ENCODE data around the gene CORO2A. TPM values are rescaled to one million over a fixed set of nuclear protein-coding genes. Genes with fewer than 3 reads are reported as not detected.
A peak's percentile ranks its signal among the peaks of the same experiment; 100 is the strongest.

CORO2A gene
- total and polyA plus RNA-seq, 2 of the 13 experiments (the other 11 are each of a cell fraction or from before 2014, with no cell fraction given), result 14.4 to 15.3 TPM

GRCh38 chr9:98118640-98119601 is 73.5 kb downstream of the CORO2A start, which contains the start of gene TRIM14 (continued):
- no peak for TF ChIP-seq DNMT3B (CRISPR knock-in tag; conservative IDR thresholded peaks at IDR 0.05)
- TF ChIP-seq ZBTB21 (CRISPR knock-in tag; IDR thresholded peaks at IDR 0.05), result no peak
- TF ChIP-seq TEF (CRISPR knock-in tag; IDR thresholded peaks at IDR 0.05), result no peak
- TF ChIP-seq CCDC6 (CRISPR knock-in tag; IDR thresholded peaks at IDR 0.05), result no peak
- TF ChIP-seq GMEB2 (CRISPR knock-in tag; IDR thresholded peaks at IDR 0.05; ENCODE audit: low read depth), result no peak
- no peak for TF ChIP-seq PRPF4 (IDR thresholded peaks at IDR 0.05; ENCODE audit: low read depth, low read length, poor library complexity, severe bottlenecking)
- TF ChIP-seq EED (CRISPR knock-in tag; IDR thresholded peaks at IDR 0.05), result no peak
- TF ChIP-seq THRA (CRISPR knock-in tag; IDR thresholded peaks at IDR 0.05; ENCODE audit: borderline replicate concordance), result peak; percentile 3; the same call in 1 of the 2 replicates
- TF ChIP-seq PHF21A (CRISPR knock-in tag; IDR thresholded peaks at IDR 0.05), result peak; percentile 67
- peak; percentile 26; the same call in 1 of the 2 replicates for TF ChIP-seq ETV5 (CRISPR knock-in tag; IDR thresholded peaks at IDR 0.05; ENCODE audit: borderline replicate concordance)
- 0 out of 2 replicates have a peak, but pooled peaks have one; percentile 56 for TF ChIP-seq KLF13 (CRISPR knock-in tag; IDR thresholded peaks at IDR 0.05)
- TF ChIP-seq CEBPB (IDR thresholded peaks at IDR 0.05; ENCODE audit: borderline replicate concordance, low read depth, low read length), result no peak
- no peak for TF ChIP-seq NR2F6 (IDR thresholded peaks at IDR 0.05)
- 0 out of 2 replicates have a peak, but pooled peaks have one; percentile 23 for TF ChIP-seq NR2F6 (CRISPR knock-in tag; IDR thresholded peaks at IDR 0.05)
- TF ChIP-seq ZNF737 (CRISPR knock-in tag; IDR thresholded peaks at IDR 0.05; ENCODE audit: borderline replicate concordance), result no peak
- no peak; the same call in 1 of the 2 replicates for TF ChIP-seq SP140L (CRISPR knock-in tag; IDR thresholded peaks at IDR 0.05; ENCODE audit: borderline replicate concordance)
- TF ChIP-seq MTA3 (CRISPR knock-in tag; IDR thresholded peaks at IDR 0.05), result no peak
- peak; percentile 53; the same call in 1 of the 2 replicates for TF ChIP-seq ZNF607 (CRISPR knock-in tag; IDR thresholded peaks at IDR 0.05; ENCODE audit: borderline replicate concordance)
- peak; percentile 53; the same call in 1 of the 2 replicates for TF ChIP-seq BORCS8-MEF2B (CRISPR knock-in tag; IDR thresholded peaks at IDR 0.05)
- no peak for TF ChIP-seq ETS1 (CRISPR knock-in tag; IDR thresholded peaks at IDR 0.05)
- peak; percentile 34; the same call in 1 of the 2 replicates for TF ChIP-seq MED1 (CRISPR knock-in tag; IDR thresholded peaks at IDR 0.05)
- peak; percentile 84 for TF ChIP-seq ZBTB14 (CRISPR knock-in tag; IDR thresholded peaks at IDR 0.05)
- 0 out of 2 replicates have a peak, but pooled peaks have one; percentile 81 for TF ChIP-seq ZNF598 (CRISPR knock-in tag; IDR thresholded peaks at IDR 0.05; ENCODE audit: borderline replicate concordance)
- 0 out of 2 replicates have a peak, but pooled peaks have one; percentile 68 for TF ChIP-seq WIZ (CRISPR knock-in tag; IDR thresholded peaks at IDR 0.05)

Data from HepG2 (cell line).